CD4-positive, alpha-beta T cell treated with Interleukin-4 for 1 hour (primary cell): Measurements from ENCODE around the gene CMTM2.
"Not testable (repeated sequence)": the region's sequence is repeated elsewhere in the genome, so short reads cannot be mapped to it uniquely, and the experiment has no call there.

Experiments
- DNase-seq, 2 donors: peaks; one replicate each; pipeline ENCODE4 v3.0.0-alpha.2; 2020 to 2022

The CMTM2 gene

GRCh38 chr16:66610111-66610820, 31.0 kb downstream of the CMTM2 start:
- DNase-seq = no peak

- not testable (repeated sequence) for DNase-seq
These were observed 32.6 kb downstream of the CMTM2 start for GRCh38 chr16:66611911-66612310.

GRCh38 chr16:66612422-66612821, 33.2 kb downstream of the CMTM2 start:
- DNase-seq = no peak

GRCh38 chr16:66614161-66614802, 35.0 kb downstream of the CMTM2 start:
- DNase-seq = no peak

GRCh38 chr16:66616169-66616568, 36.9 kb downstream of the CMTM2 start:
- DNase-seq = no peak

GRCh38 chr16:66616592-66616991, 37.3 kb downstream of the CMTM2 start:
- no peak for DNase-seq

GRCh38 chr16:66617010-66617434, 37.8 kb downstream of the CMTM2 start:
- DNase-seq = no peak

- no peak for DNase-seq
These were observed 38.5 kb downstream of the CMTM2 start for GRCh38 chr16:66617728-66618127.

- DNase-seq = no peak
These were observed 39.5 kb downstream of the CMTM2 start for GRCh38 chr16:66618588-66619375.

- DNase-seq = no peak
These were observed 40.5 kb downstream of the CMTM2 start for GRCh38 chr16:66619534-66620428.

- DNase-seq = no peak
These were observed 41.1 kb downstream of the CMTM2 start for GRCh38 chr16:66620429-66620795.

- DNase-seq = no peak
These were observed 42.7 kb downstream of the CMTM2 start for GRCh38 chr16:66621973-66622372.

GRCh38 chr16:66622863-66623262, 43.6 kb downstream of the CMTM2 start:
- DNase-seq = no peak

GRCh38 chr16:66623755-66624154, 44.5 kb downstream of the CMTM2 start:
- no peak for DNase-seq

- DNase-seq = not testable (repeated sequence)
These were observed 48.5 kb downstream of the CMTM2 start for GRCh38 chr16:66627611-66628378.

- DNase-seq = no peak
These were observed 50.6 kb downstream of the CMTM2 start for GRCh38 chr16:66629856-66630255.

- DNase-seq = not testable (repeated sequence)
These were observed 51.4 kb downstream of the CMTM2 start for GRCh38 chr16:66630561-66631260.

GRCh38 chr16:66631558-66631957, 52.3 kb downstream of the CMTM2 start:
- DNase-seq = not testable (repeated sequence)

- no peak for DNase-seq
These were observed 55.4 kb downstream of the CMTM2 start for GRCh38 chr16:66634527-66635196.

GRCh38 chr16:66635406-66635805, 56.1 kb downstream of the CMTM2 start:
- no peak for DNase-seq

GRCh38 chr16:66636199-66636598, 56.9 kb downstream of the CMTM2 start:
- no peak for DNase-seq
